ENCODE data around the gene RMDN2.
"Not testable (repeated sequence)": the region's sequence is repeated elsewhere in the genome, so short reads cannot be mapped to it uniquely, and the experiment has no call there.

The RMDN2 gene

DNA sequence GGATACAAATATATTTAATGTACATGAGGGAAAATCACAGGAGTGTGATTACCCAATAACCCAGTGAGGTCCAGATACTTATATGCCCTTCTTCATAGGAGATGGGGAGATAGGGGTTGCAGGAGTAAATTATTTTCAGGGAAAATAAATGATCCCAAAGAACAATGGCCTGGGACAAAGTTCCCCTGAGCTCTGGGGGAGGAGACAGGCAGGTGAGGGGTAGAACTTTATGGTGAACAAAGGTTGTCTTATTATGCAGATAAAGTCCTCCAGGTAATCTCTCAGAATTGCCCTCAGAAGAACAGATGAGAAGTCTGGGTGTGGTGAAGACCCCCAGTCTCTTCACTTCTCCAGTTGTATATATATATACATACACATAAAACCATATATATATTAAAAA lies 22.1 kb upstream of the RMDN2 start:
- no peak for DNase-seq

DNA sequence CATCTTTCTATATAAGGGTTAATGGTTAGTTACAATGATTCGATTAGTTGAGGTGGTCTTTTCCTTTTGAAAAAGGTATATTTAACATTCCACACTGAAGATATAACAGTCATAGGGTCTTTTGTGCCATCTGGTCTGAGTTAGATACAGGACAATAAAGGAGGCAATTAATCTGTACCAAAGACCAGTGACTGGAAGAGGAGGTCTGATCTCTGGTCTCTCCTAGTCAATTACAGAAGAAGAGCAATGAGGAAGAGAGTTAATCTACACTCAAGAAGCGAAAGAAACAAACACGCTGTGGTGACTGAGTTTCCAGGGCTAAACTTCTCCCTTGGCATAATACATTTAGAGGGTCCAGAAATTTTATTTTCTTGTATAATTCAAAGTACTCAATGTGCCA lies 20.7 kb upstream of the RMDN2 start:
- no peak for DNase-seq

DNA sequence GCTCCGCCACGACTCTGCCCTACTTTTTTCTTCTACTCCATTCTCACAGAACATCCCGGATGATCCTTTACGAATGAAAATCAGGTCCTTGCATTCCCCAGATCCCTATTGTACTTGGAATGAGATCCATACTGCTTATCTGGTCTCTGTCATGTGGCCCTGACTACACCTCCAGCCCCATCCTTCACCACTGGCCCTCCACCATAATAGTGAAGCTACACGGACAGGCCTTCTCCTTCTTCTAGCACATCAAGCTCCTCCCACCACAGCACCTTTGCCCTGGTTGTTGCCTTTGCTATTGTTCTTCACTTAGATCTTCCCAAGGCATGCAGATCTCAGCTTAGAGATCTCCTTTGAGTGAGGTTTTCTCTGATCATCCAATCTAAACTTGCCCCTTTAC lies 20.1 kb upstream of the RMDN2 start:
- DNase-seq: no peak

DNA sequence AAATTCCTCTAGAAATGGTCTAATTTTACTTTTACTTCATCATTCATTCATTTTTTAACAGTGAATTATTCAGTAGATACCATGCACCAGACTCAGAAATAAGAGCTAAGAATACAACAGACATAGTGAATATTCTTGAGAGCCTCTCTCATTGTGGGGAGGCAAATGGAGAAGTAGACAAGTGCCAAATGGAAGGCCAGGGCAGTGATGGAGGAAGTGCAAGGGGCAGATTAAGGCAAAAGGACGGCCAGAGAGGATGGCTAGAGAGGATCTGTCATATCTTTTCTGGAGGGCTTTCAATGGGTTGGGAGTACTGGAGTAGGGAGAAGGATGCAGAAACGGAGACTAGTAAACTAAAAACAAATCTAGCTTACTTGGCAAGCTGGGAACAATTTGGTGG lies 19.0 kb upstream of the RMDN2 start:
- DNase-seq: no peak

DNA sequence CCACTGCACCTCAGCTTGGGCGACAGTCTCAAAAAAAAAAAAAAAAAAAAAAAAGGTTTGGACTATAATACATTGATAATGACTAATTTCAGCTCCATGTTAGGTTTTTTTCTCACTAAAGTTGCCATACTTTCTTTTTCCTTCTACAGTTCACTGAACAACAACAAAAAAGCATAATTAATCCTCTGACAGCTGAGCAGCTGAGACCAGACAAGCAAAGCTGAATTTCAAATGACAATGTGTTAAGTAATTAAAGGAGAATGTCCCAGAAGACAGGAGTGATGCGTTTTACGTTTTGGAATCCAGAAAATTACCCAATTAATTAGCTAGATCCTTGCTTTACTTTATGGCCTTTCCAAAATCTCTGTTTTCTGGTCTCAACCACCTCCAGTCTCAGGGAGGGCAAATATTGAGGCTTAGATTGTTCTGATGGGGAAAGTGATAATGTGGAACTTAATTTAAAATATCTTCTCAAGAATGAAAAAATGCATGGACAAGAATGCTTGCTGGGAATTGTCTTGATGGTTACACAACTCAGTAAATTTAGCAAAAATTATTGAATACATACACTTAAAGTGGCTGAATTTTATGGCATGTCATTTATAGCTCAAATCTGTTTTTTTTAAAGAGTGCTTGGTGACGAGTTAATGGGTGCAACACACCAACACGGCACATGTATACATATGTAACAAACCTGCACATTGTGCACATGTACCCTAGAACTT lies 17.4 kb upstream of the RMDN2 start:
- DNase-seq: no peak

DNA sequence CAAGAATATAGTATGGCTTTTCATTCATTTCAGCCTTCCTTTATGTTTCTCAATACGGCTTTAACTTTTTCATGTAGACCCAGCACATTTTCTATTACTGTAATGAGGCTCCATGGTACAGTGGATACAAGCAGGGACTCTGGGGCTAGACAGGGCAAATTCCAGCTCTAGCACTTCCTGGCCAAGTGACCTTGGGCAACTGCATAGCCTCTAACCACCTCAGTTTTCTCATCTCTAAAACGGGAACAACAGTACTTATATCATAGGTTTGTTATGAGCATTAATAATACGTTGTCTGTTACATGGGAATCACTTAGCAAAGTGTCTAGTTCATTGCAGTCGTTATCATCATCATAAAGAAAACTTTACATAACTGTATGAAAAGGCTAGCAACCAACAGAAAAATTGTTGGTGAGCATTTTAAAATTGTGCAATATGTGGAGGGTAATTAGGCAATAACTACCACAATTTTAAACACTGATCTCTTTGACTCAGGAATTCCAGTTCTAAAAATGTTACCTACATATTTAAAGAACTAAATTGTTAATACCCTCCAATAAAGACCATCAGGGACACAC lies 13.7 kb upstream of the RMDN2 start:
- DNase-seq: no peak

DNA sequence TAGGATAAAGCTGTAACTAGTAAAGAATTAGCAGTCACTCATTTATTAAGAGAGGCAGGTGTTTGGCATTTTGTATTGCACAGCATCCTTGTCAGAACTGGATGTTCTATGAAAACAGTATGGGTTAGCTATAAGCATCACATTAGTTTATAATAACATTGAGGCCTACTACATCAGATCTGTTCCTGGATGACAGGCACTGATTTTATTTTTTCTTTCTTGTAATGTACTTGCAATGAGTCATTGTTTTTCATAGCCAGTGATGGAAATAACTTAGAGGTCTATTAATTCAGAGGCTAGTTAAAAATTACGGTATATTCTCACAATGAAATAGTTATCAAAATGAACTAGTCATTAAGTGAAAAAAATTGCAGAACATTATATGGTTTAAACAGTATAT lies 13.0 kb upstream of the RMDN2 start:
- no peak for DNase-seq

DNA sequence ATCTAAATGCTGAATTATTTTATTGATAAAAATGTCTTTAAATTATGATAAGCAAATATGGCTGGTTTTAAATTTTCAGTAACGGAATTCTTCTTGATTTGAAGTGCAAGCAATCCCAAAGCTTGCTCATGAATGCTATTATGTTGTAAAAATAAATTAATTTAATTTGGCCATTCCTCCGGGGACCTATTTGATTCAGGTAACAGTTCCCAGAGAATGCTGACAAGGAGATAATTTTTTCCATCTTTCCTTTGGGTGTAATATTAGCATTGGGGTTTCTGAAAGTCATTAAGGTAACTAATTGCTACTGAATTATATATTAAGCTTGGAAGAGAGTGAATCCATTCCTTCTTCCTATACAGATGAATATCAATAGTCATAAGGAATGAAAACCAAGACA lies 12.5 kb upstream of the RMDN2 start:
- no peak for DNase-seq

DNA sequence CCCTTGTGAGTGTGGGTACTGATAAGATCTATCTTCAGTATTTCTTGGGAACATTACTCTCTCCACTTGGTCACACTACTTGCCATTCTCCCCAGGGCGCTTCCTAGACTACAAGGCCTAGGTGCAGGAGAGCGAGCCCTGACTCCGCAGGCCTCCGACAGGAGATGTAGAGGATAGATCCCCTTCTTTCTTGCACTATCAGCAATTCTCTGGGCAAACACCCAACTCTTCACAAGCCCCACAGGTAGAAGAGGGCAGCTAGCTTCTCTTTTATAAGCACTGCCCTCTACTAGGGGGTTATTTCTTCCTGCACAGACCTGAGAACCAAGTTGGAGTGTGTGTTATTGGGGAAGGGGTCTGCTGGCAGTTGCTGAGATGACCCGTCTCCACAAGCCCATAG lies 10.7 kb upstream of the RMDN2 start:
- DNase-seq: no peak

DNA sequence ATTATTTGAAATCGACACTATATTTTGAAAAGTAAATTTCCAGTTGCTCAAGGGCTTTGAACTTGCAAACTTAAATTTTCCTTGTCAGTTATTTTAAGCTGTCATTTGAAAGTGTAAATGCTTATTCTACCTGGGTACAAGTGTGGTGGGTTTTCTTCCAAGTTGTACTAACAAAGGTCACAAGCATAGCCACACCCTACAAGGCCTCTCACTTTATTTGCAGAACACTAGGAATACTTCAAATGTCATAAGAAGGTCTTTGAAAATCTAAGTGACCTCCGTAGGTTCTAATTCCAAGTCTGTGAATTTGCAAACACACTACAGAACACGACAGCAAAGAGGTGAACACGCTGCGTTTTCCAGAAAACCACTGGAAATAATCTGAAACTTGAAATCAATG lies 9.3 kb upstream of the RMDN2 start:
- DNase-seq: no peak

DNA sequence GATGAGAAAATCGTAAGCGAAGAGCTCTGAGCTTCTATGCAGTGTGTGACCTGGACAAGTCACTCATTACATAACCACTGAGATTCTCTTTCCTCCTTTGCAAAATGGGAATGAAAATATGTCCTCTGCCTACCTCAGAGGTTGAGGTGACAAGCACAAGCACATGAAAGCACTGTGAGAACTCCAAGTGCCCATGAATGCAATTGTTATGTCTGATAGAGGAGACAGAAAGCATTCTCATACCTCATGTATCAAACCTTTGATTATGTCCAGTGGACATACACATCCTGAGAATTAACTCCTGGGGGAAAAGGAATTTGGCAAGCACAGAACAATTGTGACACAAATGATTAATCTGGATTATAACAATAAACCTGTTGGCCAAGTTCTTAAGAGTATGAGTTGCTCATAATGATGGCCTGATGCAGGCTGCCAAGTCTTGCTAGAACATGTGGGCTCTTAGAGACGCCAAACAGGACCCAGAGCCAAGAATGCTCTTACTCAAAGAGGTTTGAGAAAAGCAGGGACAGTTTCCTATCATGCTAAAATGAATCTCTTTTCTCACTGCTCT lies 8.5 kb upstream of the RMDN2 start:
- DNase-seq: no peak

DNA sequence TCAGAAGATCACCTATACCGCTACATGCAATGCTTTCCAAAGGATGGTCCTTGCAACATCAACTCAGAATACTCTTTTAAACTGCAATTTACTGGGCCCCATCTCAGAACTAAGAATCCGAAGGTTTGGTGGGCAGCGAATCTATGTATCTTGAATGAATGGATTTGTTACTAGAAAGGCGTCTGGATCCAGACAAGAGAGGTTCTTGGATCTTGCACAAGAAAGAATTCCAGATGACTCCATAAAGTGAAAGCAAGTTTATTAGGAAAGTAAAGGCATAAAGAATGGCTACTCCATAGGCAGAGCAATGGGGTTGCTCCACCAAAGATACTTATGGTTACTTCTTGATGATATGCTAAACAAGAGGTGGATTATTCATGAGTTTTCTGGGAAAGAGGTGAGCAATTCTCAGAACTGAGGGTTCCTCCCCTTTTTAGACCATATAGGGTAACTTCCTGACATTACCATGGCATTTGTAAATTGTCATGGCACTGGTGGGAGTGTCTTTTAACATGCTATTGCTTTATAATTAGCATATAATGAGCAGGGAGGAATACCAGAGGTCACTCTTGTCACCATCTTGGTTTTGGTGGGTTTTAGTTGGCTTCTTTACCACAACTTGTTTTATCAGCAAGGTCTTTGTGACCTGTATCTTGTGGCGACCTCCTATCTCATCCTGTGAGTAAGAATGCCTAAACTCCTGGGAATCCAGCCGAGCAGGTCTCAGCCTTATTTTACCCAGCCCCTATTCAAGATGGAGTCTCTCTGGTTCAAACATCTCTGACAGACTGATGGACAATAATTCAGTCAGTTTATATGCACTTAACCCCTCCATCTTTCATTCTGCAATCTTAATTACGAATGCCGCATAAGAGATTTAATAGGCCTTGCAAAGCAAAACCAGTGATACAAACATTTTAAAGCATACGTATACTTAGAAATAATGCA lies 7.5 kb upstream of the RMDN2 start:
- DNase-seq: no peak

DNA sequence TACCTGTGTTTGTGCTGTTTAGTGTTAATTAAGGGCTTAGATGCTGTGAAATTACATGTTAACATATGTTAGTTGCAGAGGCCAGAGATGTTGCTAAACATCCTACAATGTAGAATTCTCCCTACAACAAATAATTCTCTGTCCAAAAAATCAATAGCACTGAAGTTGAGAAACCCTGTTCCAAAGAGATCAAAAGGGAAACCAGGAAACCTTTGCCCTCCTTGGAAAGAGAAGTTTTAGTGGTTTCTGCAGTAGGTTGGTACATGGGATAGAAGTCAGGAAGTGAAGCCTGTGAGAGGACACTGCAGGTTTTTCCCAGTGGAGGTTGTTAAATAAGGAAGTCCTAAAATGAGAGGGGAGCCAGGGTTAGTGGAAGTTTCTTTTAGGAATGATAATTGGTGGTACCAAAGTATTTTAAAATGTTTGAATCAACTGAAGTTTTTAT lies 6.3 kb upstream of the RMDN2 start:
- DNase-seq: no peak

DNA sequence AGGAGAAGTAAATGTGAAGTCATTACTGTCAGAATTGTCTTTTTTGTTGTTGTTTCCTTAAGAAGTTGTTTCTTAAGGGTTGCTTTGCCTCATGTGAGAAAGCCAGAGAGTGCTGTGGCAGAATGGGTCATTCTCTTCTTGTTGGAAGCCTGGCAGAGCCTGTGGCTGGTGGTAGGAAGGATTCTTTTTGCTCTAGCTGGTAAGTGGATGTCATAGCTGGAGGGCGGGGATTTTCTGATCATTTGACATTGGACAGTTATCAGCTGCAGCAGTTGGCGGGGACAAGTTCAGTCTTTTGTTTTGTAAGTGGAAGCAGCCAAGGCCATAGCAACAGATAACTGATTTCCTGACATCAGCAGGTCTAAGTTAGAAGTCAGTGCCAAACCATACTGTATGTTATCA lies 5.5 kb upstream of the RMDN2 start:
- DNase-seq: no peak

DNA sequence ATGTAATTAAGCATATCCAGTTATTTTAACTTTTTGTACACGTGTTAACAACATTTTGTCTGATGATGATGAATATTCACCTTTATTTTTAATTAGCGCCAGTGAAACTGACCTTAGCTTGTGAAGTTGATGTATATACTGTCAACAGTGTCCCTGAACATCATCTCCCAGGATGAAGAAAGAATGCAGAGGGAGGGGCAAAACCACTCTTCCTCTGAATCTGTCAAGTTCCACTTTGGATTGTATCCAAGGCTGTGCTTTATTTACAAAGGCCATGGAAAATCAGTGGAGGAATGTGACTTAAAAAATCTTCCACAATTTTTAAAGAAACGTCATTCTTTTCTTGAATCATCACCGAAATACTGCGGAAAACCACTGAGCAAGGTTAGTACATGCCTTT lies 4.5 kb upstream of the RMDN2 start:
- DNase-seq: no peak

DNA sequence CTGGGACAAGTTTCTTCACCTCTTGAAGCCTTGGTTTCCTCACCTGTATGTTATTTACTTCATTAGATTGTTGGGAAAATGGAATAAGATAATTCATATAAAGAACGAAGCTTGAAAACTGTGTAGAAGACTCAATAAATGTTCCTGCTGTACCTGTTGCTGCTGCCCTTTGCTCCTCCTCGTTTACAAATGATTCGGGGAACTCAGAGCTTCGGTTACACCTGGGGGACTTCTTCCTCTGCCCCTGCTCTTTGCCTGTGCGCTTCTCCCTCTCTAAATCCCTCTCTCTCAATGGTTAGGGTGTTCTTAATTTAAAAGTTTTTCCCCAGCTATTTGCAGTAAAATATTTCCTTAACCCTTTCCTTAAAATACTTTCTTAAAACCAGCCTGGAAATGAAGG lies 3.3 kb upstream of the RMDN2 start:
- DNase-seq: no peak

DNA sequence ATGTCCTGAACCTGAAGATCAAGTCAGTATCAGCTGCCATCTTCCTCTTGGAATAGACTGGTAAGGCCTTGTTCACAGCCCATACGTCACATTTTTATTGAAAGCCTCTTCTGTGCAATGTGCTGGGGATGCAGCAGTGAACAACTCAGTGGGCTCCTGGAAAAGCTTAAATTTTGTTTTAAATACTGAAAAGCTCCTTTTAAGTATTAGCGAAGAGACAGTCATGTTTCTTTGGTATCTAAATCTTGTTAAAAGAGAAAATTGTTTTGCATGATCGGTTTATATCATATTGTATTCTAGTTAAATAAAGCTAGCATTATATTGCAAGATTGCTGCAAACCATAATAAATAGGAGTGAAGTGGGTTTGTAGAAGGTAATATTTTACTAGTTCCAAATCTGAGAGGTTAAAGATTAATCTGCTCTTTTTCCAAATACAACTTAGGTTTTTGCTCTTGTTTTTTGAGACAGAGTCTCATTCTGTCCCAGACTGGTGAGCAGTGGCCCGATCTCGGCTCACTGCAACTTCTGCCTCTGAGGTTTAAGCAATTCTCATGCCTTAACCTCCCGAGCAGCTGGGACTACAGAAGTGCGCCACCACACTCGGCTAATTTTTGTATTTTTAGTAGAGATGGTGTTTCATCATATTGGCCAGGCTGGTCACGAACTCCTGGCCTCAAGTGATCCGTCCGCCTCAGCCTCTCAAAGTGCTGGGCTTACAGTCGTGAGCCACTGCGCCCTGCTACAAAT lies 1.6 kb upstream of the RMDN2 start:
- DNase-seq: no peak

DNA sequence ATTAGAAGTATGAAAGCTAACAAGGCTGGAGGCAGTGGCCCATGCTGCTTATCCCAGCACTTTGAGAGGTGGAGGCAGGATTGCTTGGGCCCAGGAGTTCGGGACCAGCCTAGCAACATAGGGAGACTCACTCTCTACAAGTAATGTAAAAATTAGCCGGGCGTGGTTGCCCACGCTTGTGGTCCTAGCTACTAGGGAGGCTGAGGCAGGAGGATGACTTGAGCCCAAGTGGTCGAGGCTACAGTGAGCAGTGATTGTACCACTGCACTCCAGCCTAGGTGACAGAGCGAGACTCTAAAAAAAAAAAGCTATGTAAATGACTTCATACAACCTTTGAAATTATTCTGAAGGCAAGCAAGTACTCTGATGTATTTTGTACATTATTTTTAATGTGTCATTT lies 1.5 kb downstream of the RMDN2 start:
- no peak for DNase-seq

DNA sequence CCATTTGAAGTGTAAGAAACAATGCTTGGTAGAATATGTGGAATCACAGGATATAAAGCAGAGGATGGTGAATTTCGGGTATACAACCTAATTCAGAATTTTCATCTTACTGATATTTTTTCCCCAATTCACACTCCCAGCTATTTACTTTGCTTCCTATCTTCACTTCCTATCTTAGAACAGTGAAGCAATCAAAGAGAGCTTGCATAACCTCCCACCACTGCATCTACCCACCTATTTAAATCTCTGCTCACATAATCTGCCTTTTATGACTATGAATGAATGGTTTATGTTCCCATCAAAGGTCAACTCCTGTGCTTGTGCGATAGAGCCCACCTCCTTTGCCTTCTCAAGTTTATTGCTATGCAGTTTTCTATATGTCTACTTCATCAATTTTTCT lies 3.3 kb downstream of the RMDN2 start:
- no peak for DNase-seq

DNA sequence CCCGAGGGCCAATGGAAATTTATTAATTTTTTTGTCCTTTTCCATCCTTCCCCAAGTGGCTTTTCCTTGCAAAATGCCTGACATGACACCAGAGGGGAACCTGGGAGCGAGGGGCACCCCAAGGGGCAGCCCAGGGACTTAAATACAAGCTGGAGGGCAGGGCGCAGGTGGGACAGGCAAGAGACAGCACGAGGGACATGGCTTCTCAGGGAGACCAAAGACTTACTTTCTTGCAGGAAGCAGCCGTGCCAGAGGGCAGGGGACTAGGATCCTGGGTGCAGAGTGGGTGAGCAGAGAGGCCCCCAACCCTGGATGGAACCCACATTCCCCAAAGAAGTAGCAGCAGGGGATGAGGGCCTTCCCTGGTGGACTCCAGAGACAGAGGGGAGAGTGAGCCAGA lies 5.3 kb downstream of the RMDN2 start:
- not testable (repeated sequence) for DNase-seq

DNA sequence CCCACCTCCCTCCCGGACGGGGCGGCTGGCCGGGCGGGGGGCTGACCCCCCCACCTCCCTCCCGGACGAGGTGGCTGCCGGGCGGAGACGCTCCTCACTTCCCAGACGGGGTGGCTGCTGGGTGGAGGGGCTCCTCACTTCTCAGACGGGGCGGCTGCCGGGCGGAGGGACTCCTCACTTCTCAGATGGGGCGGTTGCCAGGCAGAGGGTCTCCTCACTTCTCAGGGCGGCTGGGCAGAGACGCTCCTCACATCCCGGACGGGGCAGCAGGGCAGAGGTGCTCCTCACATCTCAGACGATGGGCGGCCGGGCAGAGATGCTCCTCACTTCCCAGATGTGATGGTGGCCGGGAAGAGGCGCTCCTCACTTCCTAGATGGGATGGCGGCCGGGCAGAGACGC lies 7.8 kb downstream of the RMDN2 start:
- not testable (repeated sequence) for DNase-seq

DNA sequence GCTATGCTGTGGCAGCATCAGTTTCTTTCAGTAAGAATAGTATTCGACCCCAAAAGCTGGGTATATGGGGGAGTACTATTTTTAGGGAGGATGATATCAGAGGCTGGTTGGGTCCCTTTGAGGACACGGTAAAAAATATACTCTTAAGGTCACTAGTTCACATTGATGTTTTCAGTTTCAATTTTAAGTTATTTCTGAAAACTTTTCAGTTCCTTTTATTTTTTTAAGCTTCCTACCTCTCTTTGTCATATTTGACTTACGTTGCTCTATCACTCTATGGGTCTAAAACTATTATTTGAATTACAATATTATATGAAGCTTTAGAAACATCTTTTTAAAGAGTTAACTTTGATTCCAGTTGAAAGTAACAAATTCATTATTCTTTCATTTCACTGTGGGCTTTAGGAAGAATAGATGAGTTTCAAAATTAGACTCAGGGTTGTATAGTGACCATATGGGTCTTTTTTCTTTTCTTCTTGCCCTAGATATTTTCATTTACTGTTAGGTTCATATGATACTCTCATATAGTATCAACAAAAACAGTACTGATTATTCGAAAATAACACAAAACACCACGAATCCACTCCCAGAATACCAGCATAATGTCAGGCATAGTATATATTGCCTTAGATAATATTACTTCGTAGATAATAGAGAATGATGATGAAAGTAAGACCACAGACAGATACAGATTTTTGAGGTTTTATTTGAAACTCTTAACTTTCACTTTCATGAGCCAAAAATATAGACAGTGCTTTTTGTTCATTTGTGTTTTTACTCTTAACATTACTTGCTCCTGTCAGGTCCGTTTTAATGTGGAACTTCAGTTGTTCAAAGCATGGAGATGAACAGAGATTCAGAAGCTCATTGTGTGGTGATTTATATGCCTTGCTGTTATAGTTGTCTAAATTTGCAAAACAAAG lies 9.8 kb downstream of the RMDN2 start:
- DNase-seq: no peak
